Panc1 (cell line): ENCODE results near the gene ZSCAN10.

ENCODE experiments used
- POLR2AphosphoS5 ChIP-seq: IDR thresholded peaks from 2 replicates; pipeline ENCODE4 v1.6.1; 2012; ENCODE audit warnings: mild to moderate bottlenecking, low read depth, low read length, moderate library complexity
- SIN3A ChIP-seq: IDR thresholded peaks from 2 replicates; pipeline ENCODE4 v1.6.1; 2012; ENCODE audit warnings: low read depth, mild to moderate bottlenecking, low read length, moderate library complexity, borderline replicate concordance; ENCODE audit not compliant: insufficient read depth
- TCF7L2 ChIP-seq: IDR thresholded peaks from 2 replicates; pipeline ENCODE4 v1.6.1; 2011; ENCODE audit warnings: mild to moderate bottlenecking, low read depth, low read length, inconsistent platforms
- TF ChIP-seq, protein P1 (sequence below): fragments of 450-650 bp; IDR thresholded peaks from 2 replicates; pipeline ENCODE4 v1.5.1; 2017; ENCODE audit warnings: mild to moderate bottlenecking
- TF ChIP-seq, protein P2 (sequence below), 2 experiments: IDR thresholded peaks; 2 replicates each; pipeline ENCODE4 v1.6.1; 2011 to 2012; ENCODE audit warnings: low read depth in 2 of 2, control low read depth in 1 of 2, low read length in 1 of 2, mild to moderate bottlenecking in 1 of 2, moderate library complexity in 1 of 2; ENCODE audit not compliant: insufficient read depth in 1 of 2

DNA sequence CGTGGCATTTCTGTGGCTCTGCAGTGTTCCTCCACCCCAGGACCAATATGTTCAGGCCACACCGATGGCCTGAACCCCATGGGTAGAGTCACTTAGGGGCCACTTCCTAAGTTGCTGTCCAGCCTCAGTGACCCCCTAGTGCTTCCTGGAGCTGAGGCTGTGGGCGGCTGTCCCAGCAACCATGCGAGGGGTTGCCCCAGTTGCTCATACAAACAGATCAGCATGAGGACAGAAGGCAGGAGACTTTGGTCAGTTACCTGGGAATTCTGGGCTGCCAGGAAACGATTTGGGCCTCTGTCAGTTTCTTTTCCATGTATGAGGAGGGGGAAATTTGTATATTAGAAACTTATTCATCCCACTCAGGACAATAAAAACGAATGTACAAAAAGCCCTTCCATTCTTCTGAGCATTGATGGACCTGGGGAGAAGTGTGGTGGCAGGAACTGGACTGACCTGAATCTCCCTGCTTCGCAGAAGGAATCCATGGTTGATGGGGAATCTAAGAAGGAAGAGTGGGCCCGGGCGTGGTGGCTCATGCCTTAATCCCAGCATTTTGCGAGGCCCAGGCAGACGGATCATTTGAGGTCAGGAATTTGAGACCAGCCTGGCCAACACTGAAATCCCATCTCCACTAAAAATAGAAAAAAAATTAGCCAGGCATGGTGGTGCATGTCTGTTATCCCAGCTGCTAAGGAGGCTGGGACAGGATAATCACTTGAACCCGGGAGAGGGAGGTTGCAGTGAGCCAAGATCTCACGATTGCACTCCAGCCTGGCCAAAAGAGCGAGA, 38.6 kb downstream of the ZSCAN10 start:
- TF ChIP-seq, protein P1, sequence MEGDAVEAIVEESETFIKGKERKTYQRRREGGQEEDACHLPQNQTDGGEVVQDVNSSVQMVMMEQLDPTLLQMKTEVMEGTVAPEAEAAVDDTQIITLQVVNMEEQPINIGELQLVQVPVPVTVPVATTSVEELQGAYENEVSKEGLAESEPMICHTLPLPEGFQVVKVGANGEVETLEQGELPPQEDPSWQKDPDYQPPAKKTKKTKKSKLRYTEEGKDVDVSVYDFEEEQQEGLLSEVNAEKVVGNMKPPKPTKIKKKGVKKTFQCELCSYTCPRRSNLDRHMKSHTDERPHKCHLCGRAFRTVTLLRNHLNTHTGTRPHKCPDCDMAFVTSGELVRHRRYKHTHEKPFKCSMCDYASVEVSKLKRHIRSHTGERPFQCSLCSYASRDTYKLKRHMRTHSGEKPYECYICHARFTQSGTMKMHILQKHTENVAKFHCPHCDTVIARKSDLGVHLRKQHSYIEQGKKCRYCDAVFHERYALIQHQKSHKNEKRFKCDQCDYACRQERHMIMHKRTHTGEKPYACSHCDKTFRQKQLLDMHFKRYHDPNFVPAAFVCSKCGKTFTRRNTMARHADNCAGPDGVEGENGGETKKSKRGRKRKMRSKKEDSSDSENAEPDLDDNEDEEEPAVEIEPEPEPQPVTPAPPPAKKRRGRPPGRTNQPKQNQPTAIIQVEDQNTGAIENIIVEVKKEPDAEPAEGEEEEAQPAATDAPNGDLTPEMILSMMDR = no peak
- TF ChIP-seq POLR2AphosphoS5 (no peak), SIN3A (no peak), TCF7L2 (no peak)
- TF ChIP-seq, protein P2, sequence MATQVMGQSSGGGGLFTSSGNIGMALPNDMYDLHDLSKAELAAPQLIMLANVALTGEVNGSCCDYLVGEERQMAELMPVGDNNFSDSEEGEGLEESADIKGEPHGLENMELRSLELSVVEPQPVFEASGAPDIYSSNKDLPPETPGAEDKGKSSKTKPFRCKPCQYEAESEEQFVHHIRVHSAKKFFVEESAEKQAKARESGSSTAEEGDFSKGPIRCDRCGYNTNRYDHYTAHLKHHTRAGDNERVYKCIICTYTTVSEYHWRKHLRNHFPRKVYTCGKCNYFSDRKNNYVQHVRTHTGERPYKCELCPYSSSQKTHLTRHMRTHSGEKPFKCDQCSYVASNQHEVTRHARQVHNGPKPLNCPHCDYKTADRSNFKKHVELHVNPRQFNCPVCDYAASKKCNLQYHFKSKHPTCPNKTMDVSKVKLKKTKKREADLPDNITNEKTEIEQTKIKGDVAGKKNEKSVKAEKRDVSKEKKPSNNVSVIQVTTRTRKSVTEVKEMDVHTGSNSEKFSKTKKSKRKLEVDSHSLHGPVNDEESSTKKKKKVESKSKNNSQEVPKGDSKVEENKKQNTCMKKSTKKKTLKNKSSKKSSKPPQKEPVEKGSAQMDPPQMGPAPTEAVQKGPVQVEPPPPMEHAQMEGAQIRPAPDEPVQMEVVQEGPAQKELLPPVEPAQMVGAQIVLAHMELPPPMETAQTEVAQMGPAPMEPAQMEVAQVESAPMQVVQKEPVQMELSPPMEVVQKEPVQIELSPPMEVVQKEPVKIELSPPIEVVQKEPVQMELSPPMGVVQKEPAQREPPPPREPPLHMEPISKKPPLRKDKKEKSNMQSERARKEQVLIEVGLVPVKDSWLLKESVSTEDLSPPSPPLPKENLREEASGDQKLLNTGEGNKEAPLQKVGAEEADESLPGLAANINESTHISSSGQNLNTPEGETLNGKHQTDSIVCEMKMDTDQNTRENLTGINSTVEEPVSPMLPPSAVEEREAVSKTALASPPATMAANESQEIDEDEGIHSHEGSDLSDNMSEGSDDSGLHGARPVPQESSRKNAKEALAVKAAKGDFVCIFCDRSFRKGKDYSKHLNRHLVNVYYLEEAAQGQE (IDR thresholded peaks at IDR 0.05; ENCODE audit: insufficient read depth in 1 of 2, low read depth in 2 of 2, low read length in 1 of 2) = no peak
